Measurements from ENCODE around the gene SPTLC1. TPM values are rescaled to one million over a fixed set of nuclear protein-coding genes. Genes with fewer than 3 reads are reported as not detected.

The SPTLC1 gene
- total RNA-seq, 1 donor from 2014 or later = 66.5 TPM

- Histone ChIP-seq H3K9me3 (no peaks in the 10 kb centered on the region), H3K4me1 (no peaks in the 10 kb centered on the region), H3K4me3 (no peak overlapping the region), H3K36me3 (no peaks in the 10 kb centered on the region), H3K27ac (no peak overlapping the region), H3K27me3 (no peaks in the 10 kb centered on the region)
- intact Hi-C loops (cut with DNase I) = no loop called here
- no peak for TF ChIP-seq CTCF (IDR thresholded peaks at IDR 0.05)
- DNase-seq = no peak
- ATAC-seq = no peak
These were observed 129.0 kb downstream of the SPTLC1 start for GRCh38 chr9:91986248-91986647.

- no peaks in the 10 kb centered on the region for H3K4me1 ChIP-seq
- H3K27me3 ChIP-seq = no peaks in the 10 kb centered on the region
- H3K4me3 ChIP-seq = no peak overlapping the region
- H3K9me3 ChIP-seq = no peaks in the 10 kb centered on the region
- intact Hi-C loops (cut with DNase I) = no loop called here
- DNase-seq (no peak), ATAC-seq (no peak)
- no peak for TF ChIP-seq CTCF (IDR thresholded peaks at IDR 0.05)
- no peaks in the 10 kb centered on the region for H3K36me3 ChIP-seq
- no peak overlapping the region for H3K27ac ChIP-seq
These were observed 129.5 kb downstream of the SPTLC1 start for GRCh38 chr9:91985692-91986091.

Other genes with a start within 250 kb of the SPTLC1 start
- 5.5 TPM for gene ROR2, start 165.2 kb downstream of the SPTLC1 start, total RNA-seq
- gene IARS1, start 178.3 kb upstream of the SPTLC1 start, total RNA-seq = 83.9 TPM
- gene NOL8, start 209.9 kb upstream of the SPTLC1 start, total RNA-seq = 34.2 TPM
- gene CENPP, start 210.5 kb upstream of the SPTLC1 start, total RNA-seq = 4.0 TPM

All from upper lobe of right lung (tissue), 1 donor.